ENCODE results near the gene MTMR3.

The MTMR3 gene

GRCh38 chr22:30033901-30034300 is 150.9 kb downstream of the MTMR3 start:
- DNase-seq (ENCODE audit: low read depth) = no peak
- no peak overlapping the region for H3K4me3 ChIP-seq (ENCODE audit: low read length)
- TF ChIP-seq CTCF (IDR thresholded peaks at IDR 0.05; ENCODE audit: insufficient read depth, low read depth, low read length, missing control alignments) = no peak

GRCh38 chr22:30036656-30037055 is 153.7 kb downstream of the MTMR3 start:
- H3K4me3 ChIP-seq (ENCODE audit: low read length) = no peak overlapping the region
- TF ChIP-seq CTCF (IDR thresholded peaks at IDR 0.05; ENCODE audit: insufficient read depth, low read depth, low read length, missing control alignments) = no peak
- DNase-seq (ENCODE audit: low read depth) = peak; percentile 66

GRCh38 chr22:30038219-30038618 is 155.2 kb downstream of the MTMR3 start:
- TF ChIP-seq CTCF (IDR thresholded peaks at IDR 0.05; ENCODE audit: insufficient read depth, low read depth, low read length, missing control alignments) = no peak
- DNase-seq (ENCODE audit: low read depth) = peak; percentile 86
- H3K4me3 ChIP-seq (ENCODE audit: low read length) = no peak overlapping the region

GRCh38 chr22:30040499-30041260 is 157.7 kb downstream of the MTMR3 start:
- no peak overlapping the region for H3K4me3 ChIP-seq (ENCODE audit: low read length)

GRCh38 chr22:30041475-30041874 is 158.5 kb downstream of the MTMR3 start:
- no peak for DNase-seq (ENCODE audit: low read depth)
- no peak overlapping the region for H3K4me3 ChIP-seq (ENCODE audit: low read length)
- no peak for TF ChIP-seq CTCF (IDR thresholded peaks at IDR 0.05; ENCODE audit: insufficient read depth, low read depth, low read length, missing control alignments)

More at GRCh38 chr22:30040499-30041260, 157.7 kb downstream of the MTMR3 start:
- DNase-seq (ENCODE audit: low read depth) = no peak
- TF ChIP-seq CTCF (IDR thresholded peaks at IDR 0.05; ENCODE audit: insufficient read depth, low read depth, low read length, missing control alignments) = no peak

- peak; percentile 72 for DNase-seq (ENCODE audit: low read depth)
- TF ChIP-seq CTCF (IDR thresholded peaks at IDR 0.05; ENCODE audit: insufficient read depth, low read depth, low read length, missing control alignments) = no peak
- H3K4me3 ChIP-seq (ENCODE audit: low read length) = no peak overlapping the region
These were observed 158.9 kb downstream of the MTMR3 start for GRCh38 chr22:30041881-30042280.

- no peak for DNase-seq (ENCODE audit: low read depth)
- H3K4me3 ChIP-seq (ENCODE audit: low read length) = no peak overlapping the region
- TF ChIP-seq CTCF (IDR thresholded peaks at IDR 0.05; ENCODE audit: insufficient read depth, low read depth, low read length, missing control alignments) = no peak
These were observed 160.2 kb downstream of the MTMR3 start for GRCh38 chr22:30043161-30043560.
